GM23338 (cell line): ENCODE results near the gene CAPN15.
A peak's percentile ranks its signal among the peaks of the same experiment; 100 is the strongest.

ENCODE experiments used
- CREB1 ChIP-seq: fragments of 250-450 bp; sonication (Bioruptor Pico); IDR thresholded peaks from 2 replicates; pipeline ENCODE4 v1.5.0; 2020; ENCODE audit warnings: low read depth, mild to moderate bottlenecking, moderate library complexity
- CTCF ChIP-seq, 2 experiments: fragments of 200-600 bp in 1 of 2; sonication (generic) in 1 of 2; conservative IDR thresholded peaks; 2 replicates each; pipeline versions ENCODE4 v1.5.1 to v1.6.1; 2016 to 2017; ENCODE audit warnings: antibody characterized with exemption in 2 of 2, low read depth in 2 of 2, mild to moderate bottlenecking in 2 of 2, moderate library complexity in 1 of 2
- EZH2 ChIP-seq: fragments of 200-600 bp; sonication (generic); IDR thresholded peaks from one replicate; pipeline ENCODE4 v1.8.0; 2017; ENCODE audit warnings: antibody characterized with exemption, mild to moderate bottlenecking, low read depth; ENCODE audit not compliant: unreplicated experiment
- EZH2phosphoT487 ChIP-seq: fragments of 200-600 bp; sonication (generic); IDR thresholded peaks from one replicate; pipeline ENCODE4 v1.8.1; 2018; ENCODE audit warnings: antibody characterized with exemption; ENCODE audit not compliant: unreplicated experiment
- JUNB ChIP-seq: IDR thresholded peaks from one replicate; pipeline ENCODE4 v1.6.1; 2016; ENCODE audit warnings: antibody characterized with exemption; ENCODE audit not compliant: unreplicated experiment
- POLR2AphosphoS5 ChIP-seq: IDR thresholded peaks from 2 replicates; pipeline ENCODE4 v1.6.1; 2016; ENCODE audit warnings: antibody characterized with exemption, low read depth
- ZNF114 ChIP-seq: fragments of 250-450 bp; sonication (Bioruptor Pico); IDR thresholded peaks from 2 replicates; pipeline ENCODE4 v1.5.0; 2020; ENCODE audit warnings: mild to moderate bottlenecking, moderate library complexity
- ZNF331 ChIP-seq: fragments of 250-450 bp; sonication (Bioruptor Pico); IDR thresholded peaks from 2 replicates; pipeline ENCODE4 v1.5.0; 2020; ENCODE audit warnings: low read depth, mild to moderate bottlenecking, moderate library complexity
- TF ChIP-seq, protein P1 (sequence below): IDR thresholded peaks from one replicate; pipeline ENCODE4 v1.6.1; 2018; ENCODE audit warnings: antibody characterized with exemption; ENCODE audit not compliant: unreplicated experiment
- TF ChIP-seq, protein P2 (sequence below): fragments of 250-450 bp; sonication (Bioruptor Pico); IDR thresholded peaks from 2 replicates; pipeline ENCODE4 v1.5.0; 2020; ENCODE audit warnings: mild to moderate bottlenecking, moderate library complexity

DNA sequence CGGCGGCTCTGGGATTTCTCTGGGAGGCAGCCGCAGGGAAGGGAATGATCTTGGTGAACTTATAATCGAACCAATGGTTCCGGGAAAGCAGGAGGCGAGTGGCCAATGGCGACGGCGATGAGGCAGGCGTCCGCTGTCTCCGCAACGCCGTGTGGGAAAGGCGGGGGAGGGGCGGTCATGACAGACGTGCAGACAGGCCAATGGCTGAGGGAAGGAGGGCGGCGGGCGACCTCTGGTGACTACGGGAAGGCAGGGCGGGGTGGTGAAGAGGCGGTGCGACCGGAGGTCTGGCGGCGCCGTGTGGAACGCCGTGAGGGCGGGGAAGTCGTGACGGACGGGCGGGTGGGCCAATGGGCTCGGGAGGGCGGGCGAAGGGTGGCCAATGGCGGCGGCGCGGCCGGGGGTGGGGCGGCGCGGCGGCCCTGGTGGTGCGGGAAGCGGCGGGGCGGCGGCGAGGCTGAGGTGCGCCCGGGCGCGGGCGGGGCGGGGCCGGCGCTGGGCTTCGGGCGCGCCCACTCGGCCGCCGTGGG, 62.2 kb downstream of the CAPN15 start, which contains the start of gene RAB40C:
- TF ChIP-seq CTCF (conservative IDR thresholded peaks at IDR 0.05; ENCODE audit: low read depth in 2 of 2) (peak in 1 of 2 experiments; percentile 20; a peak in 1 of 4 replicates), JUNB (no peak), EZH2phosphoT487 (no peak), CREB1 (CRISPR knock-in tag) (peak; percentile 76), POLR2AphosphoS5 (no peak), ZNF114 (CRISPR knock-in tag) (no peak), EZH2 (no peak), ZNF331 (CRISPR knock-in tag) (no peak)
- TF ChIP-seq, protein P1, sequence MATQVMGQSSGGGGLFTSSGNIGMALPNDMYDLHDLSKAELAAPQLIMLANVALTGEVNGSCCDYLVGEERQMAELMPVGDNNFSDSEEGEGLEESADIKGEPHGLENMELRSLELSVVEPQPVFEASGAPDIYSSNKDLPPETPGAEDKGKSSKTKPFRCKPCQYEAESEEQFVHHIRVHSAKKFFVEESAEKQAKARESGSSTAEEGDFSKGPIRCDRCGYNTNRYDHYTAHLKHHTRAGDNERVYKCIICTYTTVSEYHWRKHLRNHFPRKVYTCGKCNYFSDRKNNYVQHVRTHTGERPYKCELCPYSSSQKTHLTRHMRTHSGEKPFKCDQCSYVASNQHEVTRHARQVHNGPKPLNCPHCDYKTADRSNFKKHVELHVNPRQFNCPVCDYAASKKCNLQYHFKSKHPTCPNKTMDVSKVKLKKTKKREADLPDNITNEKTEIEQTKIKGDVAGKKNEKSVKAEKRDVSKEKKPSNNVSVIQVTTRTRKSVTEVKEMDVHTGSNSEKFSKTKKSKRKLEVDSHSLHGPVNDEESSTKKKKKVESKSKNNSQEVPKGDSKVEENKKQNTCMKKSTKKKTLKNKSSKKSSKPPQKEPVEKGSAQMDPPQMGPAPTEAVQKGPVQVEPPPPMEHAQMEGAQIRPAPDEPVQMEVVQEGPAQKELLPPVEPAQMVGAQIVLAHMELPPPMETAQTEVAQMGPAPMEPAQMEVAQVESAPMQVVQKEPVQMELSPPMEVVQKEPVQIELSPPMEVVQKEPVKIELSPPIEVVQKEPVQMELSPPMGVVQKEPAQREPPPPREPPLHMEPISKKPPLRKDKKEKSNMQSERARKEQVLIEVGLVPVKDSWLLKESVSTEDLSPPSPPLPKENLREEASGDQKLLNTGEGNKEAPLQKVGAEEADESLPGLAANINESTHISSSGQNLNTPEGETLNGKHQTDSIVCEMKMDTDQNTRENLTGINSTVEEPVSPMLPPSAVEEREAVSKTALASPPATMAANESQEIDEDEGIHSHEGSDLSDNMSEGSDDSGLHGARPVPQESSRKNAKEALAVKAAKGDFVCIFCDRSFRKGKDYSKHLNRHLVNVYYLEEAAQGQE: no peak
- TF ChIP-seq, protein P2, sequence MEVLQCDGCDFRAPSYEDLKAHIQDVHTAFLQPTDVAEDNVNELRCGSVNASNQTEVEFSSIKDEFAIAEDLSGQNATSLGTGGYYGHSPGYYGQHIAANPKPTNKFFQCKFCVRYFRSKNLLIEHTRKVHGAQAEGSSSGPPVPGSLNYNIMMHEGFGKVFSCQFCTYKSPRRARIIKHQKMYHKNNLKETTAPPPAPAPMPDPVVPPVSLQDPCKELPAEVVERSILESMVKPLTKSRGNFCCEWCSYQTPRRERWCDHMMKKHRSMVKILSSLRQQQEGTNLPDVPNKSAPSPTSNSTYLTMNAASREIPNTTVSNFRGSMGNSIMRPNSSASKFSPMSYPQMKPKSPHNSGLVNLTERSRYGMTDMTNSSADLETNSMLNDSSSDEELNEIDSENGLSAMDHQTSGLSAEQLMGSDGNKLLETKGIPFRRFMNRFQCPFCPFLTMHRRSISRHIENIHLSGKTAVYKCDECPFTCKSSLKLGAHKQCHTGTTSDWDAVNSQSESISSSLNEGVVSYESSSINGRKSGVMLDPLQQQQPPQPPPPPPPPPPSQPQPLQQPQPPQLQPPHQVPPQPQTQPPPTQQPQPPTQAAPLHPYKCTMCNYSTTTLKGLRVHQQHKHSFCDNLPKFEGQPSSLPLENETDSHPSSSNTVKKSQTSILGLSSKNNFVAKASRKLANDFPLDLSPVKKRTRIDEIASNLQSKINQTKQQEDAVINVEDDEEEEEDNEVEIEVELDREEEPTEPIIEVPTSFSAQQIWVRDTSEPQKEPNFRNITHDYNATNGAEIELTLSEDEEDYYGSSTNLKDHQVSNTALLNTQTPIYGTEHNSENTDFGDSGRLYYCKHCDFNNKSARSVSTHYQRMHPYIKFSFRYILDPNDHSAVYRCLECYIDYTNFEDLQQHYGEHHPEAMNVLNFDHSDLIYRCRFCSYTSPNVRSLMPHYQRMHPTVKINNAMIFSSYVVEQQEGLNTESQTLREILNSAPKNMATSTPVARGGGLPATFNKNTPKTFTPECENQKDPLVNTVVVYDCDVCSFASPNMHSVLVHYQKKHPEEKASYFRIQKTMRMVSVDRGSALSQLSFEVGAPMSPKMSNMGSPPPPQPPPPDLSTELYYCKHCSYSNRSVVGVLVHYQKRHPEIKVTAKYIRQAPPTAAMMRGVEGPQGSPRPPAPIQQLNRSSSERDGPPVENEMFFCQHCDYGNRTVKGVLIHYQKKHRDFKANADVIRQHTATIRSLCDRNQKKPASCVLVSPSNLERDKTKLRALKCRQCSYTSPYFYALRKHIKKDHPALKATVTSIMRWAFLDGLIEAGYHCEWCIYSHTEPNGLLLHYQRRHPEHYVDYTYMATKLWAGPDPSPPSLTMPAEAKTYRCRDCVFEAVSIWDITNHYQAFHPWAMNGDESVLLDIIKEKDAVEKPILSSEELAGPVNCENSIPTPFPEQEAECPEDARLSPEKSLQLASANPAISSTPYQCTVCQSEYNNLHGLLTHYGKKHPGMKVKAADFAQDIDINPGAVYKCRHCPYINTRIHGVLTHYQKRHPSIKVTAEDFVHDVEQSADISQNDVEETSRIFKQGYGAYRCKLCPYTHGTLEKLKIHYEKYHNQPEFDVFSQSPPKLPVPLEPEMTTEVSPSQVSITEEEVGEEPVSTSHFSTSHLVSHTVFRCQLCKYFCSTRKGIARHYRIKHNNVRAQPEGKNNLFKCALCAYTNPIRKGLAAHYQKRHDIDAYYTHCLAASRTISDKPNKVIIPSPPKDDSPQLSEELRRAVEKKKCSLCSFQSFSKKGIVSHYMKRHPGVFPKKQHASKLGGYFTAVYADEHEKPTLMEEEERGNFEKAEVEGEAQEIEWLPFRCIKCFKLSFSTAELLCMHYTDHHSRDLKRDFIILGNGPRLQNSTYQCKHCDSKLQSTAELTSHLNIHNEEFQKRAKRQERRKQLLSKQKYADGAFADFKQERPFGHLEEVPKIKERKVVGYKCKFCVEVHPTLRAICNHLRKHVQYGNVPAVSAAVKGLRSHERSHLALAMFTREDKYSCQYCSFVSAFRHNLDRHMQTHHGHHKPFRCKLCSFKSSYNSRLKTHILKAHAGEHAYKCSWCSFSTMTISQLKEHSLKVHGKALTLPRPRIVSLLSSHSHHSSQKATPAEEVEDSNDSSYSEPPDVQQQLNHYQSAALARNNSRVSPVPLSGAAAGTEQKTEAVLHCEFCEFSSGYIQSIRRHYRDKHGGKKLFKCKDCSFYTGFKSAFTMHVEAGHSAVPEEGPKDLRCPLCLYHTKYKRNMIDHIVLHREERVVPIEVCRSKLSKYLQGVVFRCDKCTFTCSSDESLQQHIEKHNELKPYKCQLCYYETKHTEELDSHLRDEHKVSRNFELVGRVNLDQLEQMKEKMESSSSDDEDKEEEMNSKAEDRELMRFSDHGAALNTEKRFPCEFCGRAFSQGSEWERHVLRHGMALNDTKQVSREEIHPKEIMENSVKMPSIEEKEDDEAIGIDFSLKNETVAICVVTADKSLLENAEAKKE (CRISPR knock-in tag): no peak
